SIG-M5 treated with dmso at 0.1 percent for 504 hours (cell line): ENCODE measurements around the gene PBX3.

Experiments used
- DNase-seq: peaks from one replicate; lab custom pipeline; 2025; ENCODE audit not compliant: unreplicated experiment; lab: John Stamatoyannopoulos, UW

The PBX3 gene

DNA sequence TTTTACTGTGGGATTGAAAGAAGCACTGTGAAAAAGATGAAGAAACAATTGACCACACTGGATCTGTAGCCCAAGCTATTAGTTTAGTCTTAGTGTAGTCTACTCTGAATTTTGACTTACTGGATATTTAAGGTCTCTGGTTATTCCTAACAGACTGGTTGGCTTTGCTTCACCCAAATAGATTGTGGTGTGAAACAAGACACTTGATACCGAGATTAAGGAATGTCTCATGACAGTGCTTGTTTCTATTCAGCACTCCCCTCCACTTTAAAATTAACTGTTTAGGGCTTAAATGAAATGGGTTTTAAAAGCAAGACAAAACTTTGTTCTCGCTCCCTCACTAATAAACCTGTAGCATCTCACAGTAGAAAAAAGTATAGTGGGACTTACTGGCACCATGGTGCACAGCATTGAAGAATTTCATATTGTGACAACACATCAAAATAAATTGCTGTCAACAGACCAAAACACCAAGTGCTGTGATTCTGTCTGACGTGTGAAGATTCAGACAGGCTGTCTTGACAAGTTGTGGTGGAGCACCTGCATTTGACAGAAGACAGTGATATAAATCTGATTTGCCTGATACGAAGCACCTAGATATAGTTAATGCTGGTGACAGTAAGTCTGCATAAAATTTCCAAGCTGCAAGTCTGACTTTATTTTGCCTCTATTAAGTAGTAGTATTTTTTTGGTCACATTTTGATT, 73.1 kb downstream of the PBX3 start:
- DNase-seq, result no peak

DNA sequence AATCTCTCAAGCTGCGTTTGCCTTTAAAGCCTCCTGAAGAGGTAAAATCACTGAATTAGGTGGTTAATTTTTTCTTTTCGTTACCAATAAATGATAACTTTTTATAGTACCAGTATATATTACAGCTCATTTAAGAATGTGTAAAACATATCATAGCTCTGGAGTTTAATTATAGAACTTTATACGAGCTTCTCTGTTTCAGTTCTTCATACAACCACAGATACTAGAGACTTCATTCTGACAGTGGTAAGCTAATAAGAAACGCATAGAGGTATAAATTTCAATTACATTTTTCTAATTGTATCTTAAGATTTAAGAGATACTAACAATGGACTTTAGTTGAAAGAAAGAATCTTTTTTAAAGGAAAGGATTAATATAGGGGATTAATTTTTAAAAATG, 73.9 kb downstream of the PBX3 start:
- DNase-seq, result peak; percentile 24

DNA sequence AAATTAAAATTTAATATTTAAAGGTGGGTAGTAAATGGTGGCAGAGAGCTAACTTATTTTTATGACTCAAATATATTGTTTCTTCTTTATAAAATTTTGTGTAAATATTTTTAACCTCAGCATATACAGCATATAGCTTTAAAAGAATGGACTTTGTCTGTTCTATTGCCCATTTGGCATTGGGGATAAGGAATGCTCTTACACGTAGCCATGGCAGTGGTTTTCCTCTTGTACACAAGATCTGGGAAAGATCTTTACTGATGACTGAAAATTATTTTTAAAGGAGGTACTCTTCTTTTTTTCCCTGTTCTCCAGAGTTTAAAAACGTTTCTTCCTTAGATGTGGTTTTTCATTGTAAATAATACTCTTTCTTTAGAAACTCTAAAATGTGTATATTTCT, 75.0 kb downstream of the PBX3 start:
- no peak for DNase-seq

DNA sequence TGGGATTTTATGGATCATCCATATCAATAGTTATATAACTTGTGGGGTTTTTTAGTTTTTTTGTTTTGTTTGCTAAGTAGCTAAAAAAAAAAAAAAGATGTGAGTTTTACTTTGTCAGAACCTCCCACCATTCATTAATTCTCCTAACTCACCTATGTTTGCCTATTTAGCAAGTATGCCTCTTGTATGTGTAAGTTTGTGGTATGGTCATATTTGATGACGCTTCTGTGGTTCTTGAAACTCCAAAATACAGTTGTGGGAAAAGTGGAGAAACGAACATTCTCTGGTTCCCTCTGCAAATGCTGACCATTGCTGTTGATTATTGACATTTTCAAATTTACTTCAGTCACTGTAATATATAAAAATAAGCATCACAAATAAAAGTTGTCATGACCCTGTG, 75.7 kb downstream of the PBX3 start:
- no peak for DNase-seq

DNA sequence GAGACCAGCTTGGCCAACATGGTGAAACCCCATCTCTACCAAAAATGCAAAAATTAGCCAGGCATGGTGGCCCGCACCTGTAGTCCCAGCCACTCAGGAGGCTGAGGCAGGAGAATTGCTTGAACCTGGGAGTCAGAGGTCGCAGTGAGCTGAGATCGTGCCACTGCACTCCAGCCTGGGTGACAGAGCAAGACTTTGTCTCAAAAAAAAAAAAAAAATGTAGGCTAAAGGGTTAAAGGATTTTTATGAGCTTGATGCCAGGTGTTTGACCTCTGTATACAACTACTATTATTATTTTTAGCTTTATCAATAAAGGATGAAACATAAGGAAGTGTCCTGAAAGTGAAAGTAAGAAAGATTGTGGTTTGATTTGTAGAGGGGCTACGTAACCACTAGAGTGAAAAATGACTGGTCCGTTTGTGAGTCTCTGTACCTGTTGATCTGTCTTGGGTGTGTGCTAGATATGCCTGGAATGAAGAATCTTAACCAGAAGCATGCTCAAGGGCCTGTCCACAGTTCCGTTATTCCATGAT, 76.8 kb downstream of the PBX3 start:
- DNase-seq, result peak; percentile 1

DNA sequence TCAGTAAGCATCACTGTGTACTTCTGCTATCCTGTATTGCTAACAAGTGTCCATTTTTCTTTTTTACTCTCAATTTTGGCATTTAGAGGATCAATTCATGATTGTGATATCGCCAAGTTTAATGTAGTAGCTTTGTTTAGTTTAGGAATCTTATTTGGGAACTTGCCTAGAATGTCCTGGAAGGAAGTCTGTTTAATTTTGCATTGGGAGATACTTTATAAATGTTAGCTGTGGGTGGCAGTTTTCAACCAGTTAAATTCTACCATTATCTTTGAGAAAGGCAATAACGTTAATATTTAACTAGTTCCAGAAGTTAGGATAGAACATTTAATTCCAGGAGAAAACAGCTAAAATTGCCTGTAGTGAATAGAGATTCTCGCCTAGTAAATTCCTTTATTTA, 78.6 kb downstream of the PBX3 start:
- DNase-seq, result no peak

DNA sequence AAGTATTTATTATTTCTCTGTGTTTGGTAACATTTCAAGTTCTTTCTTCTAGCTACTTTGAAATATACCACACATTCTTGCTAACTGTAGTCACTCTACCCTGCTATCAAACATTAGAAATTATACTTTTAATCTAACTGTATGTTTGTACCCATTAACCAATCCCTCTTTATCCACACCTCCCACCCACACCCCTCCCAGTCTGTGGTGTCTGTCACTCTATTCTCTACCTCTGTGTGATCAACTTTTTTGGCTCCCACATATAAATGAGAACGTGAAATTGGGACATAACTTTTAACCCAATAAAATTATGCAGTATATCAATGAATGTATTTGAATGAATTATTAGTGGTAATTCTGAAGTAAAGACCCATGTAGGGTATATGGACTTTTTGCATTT, 79.7 kb downstream of the PBX3 start:
- no peak for DNase-seq

DNA sequence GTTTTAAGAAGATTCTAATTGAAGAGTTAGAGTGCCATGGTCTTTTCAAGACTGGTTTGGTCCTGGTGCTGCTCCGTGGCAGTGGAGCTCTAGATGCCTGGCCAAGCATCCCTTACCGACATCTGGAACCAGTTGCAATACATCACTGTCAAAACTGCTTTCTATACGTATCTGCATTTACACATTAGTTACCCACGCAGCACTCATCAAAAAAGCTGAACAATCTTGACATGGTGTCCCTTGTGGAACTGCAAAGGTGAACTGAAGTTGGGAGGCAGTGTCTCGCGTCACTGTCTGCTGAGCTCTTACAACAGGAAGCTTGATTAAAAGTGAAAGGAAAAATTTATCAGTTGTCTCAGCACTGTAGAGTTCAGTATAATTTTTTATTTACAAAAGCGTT, 82.6 kb downstream of the PBX3 start:
- DNase-seq, result no peak

DNA sequence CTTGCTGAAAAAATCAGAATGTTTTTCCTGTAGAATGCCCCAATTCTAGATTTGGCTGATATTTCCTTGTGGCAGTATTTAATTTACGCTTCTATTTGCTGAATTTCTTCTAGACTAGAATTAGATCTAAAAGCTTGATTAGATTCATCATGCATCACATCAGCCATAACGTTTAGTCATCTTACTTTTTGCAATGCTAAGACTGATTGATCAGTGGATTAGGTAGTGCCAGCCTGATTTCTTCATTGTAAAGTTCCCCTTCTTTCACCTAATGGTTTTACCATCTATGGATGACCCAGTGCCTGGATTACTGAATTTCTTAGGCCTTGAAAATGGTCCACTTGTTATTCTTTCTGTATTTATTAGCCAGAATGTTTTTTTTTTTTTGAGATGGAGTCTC, 83.9 kb downstream of the PBX3 start:
- no peak for DNase-seq

DNA sequence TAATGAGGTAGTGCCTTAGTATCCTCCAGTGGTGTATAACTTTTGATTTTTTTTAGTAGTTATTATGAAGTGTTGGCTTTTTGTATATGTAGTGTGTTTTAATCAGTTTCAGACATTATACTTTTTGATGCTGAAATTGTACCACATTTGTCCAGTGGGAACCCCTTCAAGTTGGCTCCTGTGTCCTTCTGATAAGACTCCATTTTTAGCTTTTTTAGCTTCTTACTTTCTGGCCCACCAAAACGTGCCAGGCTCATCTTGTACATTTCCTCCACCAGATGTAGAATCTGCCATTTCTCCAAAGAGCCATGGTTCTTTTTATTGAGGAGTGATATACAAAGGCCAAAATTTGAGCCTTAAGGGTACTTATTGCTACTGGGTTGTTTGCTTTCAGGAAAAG, 84.4 kb downstream of the PBX3 start:
- no peak for DNase-seq

DNA sequence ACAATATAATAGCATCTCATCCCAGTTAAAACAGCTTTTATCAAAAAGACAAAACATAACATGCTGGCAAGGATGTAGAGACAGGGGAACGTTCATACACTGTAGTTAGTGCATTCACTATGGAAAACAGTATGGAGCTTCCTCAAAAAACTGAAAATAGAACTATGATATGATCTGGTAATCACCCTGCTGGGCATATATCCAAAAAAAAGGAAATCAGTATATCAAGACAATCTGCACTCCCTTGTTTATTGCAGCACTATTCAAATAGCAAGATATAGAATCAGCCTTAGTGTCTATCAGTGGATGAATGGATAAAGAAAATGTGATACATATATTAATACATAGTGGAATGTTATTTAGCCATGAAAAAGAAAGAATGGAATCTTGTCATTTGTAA, 88.5 kb downstream of the PBX3 start:
- no peak for DNase-seq

DNA sequence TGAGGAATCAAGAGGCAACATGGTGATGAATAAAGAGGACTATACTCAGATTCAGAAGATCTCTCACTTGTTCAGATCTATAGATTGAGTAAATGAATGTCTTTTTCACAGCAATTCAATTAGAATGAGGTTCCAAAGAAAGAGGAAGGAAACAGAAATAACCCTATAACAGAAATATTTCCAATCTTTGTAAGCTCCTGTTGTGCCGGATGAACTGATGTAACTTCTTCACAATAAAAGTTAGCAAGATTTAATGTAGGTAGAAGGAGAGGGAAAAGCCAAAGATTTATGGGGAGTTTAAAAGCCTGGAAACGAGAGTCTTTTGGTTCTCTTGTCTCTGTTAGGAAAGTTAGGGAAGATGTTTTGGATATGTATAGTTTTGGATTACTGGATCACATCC, 92.1 kb downstream of the PBX3 start:
- peak; percentile 64 for DNase-seq

DNA sequence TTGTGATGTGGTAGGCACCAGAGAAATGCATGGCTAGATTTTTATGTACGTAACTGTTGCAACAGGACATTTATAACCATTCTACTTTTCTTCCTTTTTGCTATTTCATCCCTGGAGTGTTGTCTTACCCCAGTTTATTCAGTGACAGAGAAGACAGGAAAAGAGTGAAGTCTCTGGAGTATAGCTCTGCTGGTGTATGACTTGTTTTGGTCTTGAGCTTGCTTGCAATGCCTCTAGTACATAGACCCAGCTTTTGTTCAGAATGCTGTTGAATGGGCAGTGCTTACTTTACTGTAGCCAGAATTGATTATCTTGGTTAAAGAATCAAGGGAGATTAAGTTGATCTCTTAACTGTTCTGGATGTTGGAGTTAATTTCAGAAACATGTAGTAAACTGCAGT, 94.3 kb downstream of the PBX3 start:
- no peak for DNase-seq

DNA sequence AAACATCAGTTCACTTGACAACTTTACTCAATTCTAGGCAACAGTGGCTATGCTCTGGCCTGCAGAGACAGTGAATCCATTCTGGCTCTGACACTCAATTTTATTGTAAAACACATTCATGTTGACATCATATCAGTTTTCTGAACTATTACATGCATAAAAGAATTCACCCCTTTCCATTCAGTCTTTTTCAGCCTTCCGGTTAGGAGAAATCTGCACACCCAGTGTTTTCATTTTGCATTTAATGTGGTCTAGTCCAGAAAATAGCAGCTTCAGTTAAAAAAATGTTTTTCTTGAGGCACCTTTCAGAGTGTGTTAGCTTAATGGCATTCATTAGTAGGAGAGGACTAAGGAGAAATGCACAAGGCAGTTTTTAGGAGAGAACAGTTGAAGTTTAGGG, 95.1 kb downstream of the PBX3 start:
- DNase-seq, result no peak

DNA sequence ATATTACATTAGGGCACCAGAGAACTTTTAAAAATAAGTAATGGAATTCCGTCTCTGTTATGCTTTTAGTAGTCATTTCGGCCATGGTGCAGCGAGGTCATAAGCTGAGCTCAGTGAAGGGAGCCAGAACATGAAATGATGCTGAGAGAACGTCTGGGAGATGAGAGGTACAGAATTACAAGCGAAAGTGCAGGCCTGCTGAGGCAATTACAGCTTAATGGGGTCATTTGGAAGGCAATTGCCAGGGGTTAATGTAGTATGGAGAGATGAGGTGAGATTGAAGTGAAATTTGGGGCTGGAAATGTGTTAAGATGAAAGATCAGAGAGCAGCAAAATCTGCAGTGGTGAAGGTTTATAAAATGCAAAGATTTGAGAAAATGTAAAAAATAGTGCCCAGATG, 96.5 kb downstream of the PBX3 start:
- no peak for DNase-seq

DNA sequence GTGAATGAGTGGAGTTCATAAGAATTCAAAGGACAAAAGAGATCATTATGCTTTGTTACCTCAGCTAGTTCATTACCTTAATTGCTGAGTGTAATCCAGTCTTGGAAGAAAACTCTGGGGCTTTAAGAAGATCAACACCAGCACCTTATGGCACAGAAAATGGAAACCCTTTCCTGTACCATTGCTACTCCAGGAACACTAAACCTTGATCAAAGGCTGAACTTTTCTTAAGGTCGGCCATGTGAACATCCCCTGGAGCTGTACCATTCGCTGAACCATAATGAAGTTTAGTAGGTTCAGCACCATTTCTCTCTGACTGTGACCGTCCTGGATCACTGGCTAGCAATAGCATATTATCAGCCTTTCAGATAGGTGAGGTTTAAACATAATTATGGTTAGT, 97.4 kb downstream of the PBX3 start:
- no peak for DNase-seq

DNA sequence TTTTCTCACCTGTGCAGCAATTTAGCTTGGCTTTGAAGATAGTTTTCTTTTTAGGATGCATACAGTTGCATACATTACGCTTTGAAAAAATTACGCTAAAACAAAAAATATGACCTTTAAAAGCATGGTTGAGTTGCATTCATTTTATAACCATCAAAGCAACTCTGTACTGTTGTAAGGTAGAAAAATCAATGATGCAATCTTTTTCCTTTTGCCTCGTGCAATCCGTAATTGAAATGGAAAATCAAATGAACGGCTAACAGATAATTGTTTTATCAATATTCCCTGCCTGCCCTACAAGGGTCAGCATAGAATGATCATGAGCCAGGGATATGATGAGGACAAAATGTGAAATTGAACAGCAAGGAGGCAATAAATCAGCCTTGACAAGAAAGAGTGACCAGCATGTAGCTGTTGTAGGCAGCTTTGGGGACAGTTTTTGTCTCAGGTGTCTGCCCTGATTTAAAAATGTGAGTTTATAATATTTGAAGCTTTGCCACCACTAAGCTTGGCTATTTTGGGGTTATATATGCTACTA, 98.2 kb downstream of the PBX3 start:
- no peak for DNase-seq

DNA sequence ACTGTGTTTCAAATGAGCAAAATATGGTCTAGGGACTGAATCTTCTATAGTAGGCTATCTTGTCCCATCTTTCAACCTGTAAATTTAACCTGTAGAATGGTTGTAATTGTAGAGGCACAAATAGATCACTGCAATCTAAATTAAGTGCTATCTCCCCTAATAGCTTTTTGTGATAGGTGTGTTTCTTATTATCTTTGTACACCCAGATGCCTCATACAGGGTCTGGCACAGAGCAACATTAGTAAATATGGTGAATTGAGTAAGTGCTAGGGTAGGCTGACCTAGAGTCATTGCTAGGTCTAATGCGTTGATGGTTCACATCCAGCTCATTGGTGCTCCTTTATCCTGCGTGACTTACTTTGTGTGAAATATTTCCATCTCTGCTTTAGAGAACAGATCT, 100.6 kb downstream of the PBX3 start:
- DNase-seq, result no peak

DNA sequence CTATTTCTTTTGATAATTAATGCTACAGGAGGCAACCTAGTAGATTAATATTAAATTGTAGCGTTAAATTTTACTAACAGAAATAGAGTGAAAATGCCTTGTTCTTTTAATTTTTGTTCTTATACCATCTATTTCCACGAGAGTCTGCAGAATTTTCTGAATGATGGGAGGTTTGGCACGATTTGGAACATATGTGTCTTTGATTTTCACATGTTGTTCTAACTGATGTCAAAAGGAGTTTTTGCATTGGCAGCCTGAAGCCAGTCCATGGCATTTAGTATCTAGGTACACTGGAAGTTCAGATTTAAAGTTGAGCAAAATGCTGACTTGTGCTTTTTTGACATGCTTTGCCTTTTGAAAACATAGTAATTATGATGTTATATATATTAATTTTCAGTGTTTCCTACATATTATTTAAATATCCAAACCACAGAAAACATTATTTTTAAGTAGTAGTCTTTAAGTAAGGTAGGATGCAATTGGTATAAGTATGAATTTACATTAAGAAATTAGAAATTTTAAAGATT, 103.0 kb downstream of the PBX3 start:
- DNase-seq, result no peak

DNA sequence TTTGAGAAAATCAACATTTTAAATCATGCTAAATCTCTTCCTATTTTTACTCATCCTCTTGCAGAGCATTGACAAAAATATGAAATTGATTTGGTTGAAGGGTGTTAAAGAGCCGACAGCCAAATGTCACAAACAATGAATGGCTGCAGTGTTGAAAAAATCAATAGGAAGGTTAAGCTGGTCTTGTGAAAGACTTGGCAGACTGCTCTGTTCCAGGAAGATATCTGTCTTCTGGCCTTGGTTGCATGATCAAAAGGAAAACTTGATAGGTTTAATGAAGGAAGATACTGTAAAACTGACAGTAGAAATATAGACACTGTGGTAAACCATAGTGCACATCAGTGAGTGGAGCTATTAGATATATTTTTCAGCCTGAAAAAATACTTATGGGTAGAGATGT, 103.6 kb downstream of the PBX3 start:
- DNase-seq, result no peak

DNA sequence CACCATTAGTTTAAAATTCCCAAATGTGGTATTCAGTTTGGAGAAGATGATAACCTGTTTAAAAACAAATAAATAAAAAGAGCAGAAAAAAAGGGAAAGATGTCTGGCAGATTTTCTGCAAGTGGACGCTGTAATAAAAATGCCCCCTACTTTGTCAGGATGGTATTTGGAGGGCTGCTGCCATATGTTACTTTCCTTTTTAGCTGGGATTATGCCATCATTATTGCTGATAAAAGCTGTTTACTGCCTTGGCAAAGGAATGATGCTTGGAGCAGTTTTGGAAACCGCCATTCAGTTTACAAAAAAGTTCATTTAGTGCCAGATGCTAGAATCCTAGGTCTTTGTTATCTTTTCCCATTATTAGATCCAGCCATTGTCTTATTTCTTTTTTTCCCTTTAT, 104.8 kb downstream of the PBX3 start:
- DNase-seq, result no peak

DNA sequence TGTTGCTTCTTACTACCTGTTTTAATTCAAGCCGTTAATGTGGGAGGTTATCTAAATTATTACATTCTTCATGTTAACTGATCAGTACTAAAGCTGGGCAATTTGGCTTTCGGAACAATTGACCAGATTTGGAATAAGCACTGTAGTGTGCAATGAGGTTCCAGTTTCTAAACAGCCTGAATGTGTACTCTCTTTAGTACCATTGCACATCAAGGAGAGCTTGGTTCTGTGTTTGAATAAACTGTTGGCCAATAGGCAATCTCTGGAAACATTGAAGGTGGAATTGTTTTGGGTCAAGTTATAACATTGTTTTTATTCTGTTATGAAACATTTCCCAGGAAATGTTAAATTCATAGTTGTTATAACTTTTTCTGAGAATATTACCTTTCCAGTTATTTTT, 105.2 kb downstream of the PBX3 start:
- DNase-seq, result no peak
